Left lung (tissue), 10 donors: ENCODE data around the gene PARN. TPM values are rescaled to one million over a fixed set of nuclear protein-coding genes. Genes with fewer than 3 reads are reported as not detected.

ENCODE experiments used
- ATAC-seq: fragments of 200-7000 bp; cut with Tn5 transposase; one replicate; pipeline ENCODE4 v1.9.1; 2020; ENCODE audit warnings: moderate library complexity
- DNase-seq, 4 donors: peaks; one replicate each; pipeline ENCODE4 v3.0.0-alpha.2; 2013 to 2020
- H3K27ac ChIP-seq, 2 donors: fragments of 200-600 bp; sonication (generic) in 1 of 2; one replicate each; pipeline versions ENCODE4 v1.5.0 to v1.8.0; 2020 to 2021
- H3K27me3 ChIP-seq, 2 donors: fragments of 200-600 bp; sonication (generic) in 1 of 2; one replicate each; pipeline versions ENCODE4 v1.5.0 to v1.8.0; 2020 to 2021
- H3K36me3 ChIP-seq, 2 donors: fragments of 200-600 bp; sonication (generic) in 1 of 2; one replicate each; pipeline versions ENCODE4 v1.5.0 to v1.8.0; 2020 to 2021
- H3K4me1 ChIP-seq, 2 donors: fragments of 200-600 bp; one replicate each; pipeline ENCODE4 v1.8.0; 2021
- H3K4me3 ChIP-seq, 2 donors: fragments of 200-600 bp; sonication (generic) in 1 of 2; one replicate each; pipeline versions ENCODE4 v1.5.0 to v1.8.0; 2020 to 2021; ENCODE audit warnings: mild to moderate bottlenecking in 1 of 2
- H3K9me3 ChIP-seq, 2 donors: fragments of 200-600 bp; sonication (generic) in 1 of 2; one replicate each; pipeline versions ENCODE4 v1.5.0 to v1.8.0; 2020 to 2021
- intact Hi-C, 2 donors: fragments of 100-400 bp; cut with DNase I; formaldehyde crosslinking; loops; one replicate each; pipeline versions ENCODE4 v1.11.2 to v1.14.2; 2022
- polyA plus RNA-seq, 6 donors: library from polyadenylated mRNA; unstranded; fragments of 120-200 nt; gene quantifications; one replicate each; pipeline ENCODE4 v1.2.1, GENCODE V29; 2013; ENCODE audit not compliant: insufficient read length in 6 of 6
- total RNA-seq, 2 donors: library from RNA; stranded (reverse); fragmentation: NEBNext Ultra II Directional; extraction: Animal tissue kit (Norgen Biotek cat#: 25700); gene quantifications; one replicate each; pipeline ENCODE4 v1.2.1, GENCODE V29; 2021
- TF ChIP-seq, protein P1 (sequence below), 2 donors: fragments of 200-600 bp; sonication (generic) in 1 of 2; IDR thresholded peaks; one replicate each; pipeline versions ENCODE4 v1.5.0 to v1.8.0; 2021; ENCODE audit warnings: antibody characterized with exemption in 2 of 2
- donor health status: DM: no; HTN: yes; CAD: no.
- donor health status: DM: no; HTN: no; CAD: no.

PARN gene
- total and polyA plus RNA-seq, 8 donors, result 26.9 to 37.9 (median 27.7) TPM

GRCh38 chr16:14529010-14529669 lies 100.9 kb downstream of the PARN start:
- Histone ChIP-seq H3K4me3 (no peak overlapping the region), H3K36me3 (no peaks in the 10 kb centered on the region), H3K9me3 (no peaks in the 10 kb centered on the region), H3K27me3 (no peaks in the 10 kb centered on the region), H3K27ac (no peak overlapping the region), H3K4me1 (peaks cover 4 to 7% of the 10 kb centered on the region in 2 donors)
- TF ChIP-seq, protein P1, sequence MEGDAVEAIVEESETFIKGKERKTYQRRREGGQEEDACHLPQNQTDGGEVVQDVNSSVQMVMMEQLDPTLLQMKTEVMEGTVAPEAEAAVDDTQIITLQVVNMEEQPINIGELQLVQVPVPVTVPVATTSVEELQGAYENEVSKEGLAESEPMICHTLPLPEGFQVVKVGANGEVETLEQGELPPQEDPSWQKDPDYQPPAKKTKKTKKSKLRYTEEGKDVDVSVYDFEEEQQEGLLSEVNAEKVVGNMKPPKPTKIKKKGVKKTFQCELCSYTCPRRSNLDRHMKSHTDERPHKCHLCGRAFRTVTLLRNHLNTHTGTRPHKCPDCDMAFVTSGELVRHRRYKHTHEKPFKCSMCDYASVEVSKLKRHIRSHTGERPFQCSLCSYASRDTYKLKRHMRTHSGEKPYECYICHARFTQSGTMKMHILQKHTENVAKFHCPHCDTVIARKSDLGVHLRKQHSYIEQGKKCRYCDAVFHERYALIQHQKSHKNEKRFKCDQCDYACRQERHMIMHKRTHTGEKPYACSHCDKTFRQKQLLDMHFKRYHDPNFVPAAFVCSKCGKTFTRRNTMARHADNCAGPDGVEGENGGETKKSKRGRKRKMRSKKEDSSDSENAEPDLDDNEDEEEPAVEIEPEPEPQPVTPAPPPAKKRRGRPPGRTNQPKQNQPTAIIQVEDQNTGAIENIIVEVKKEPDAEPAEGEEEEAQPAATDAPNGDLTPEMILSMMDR (IDR thresholded peaks at IDR 0.05), result peak; percentile 45 to 50
- ATAC-seq, result peak; percentile 93
- DNase-seq, result peak in 3 of 4 donors; percentile 58 to 92 (median 85)
- intact Hi-C loops, result loop anchor here in 1 of 2 donors (5.0 kb wide), 1 partner anchor 227 kb away; no protein-coding TSS in a partner anchor

DNA sequence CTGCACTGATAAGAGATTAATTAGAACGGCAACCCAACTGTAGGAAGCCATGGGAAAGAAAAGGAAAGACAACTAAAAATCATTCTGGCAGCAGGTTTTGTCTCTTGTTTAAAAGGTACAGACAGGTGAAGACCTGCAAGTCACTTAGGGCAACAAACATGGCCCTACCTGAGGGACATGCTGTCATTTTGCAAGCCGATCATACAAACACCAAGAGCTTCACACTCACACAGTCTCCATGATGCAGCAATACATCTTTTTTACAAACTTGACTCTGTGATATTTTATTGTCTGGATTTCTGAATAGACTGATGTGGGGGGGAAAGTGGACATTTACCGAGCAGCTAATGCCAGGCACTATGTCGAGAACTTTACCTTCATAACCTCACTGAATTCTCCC lies 101.8 kb downstream of the PARN start:
- TF ChIP-seq, protein P1 (IDR thresholded peaks at IDR 0.05), result no peak
- Histone ChIP-seq H3K27me3 (no peaks in the 10 kb centered on the region), H3K36me3 (no peaks in the 10 kb centered on the region), H3K4me1 (peaks cover 4 to 7% of the 10 kb centered on the region in 2 donors), H3K27ac (no peak overlapping the region), H3K4me3 (no peak overlapping the region), H3K9me3 (no peaks in the 10 kb centered on the region)
- ATAC-seq (no peak), DNase-seq (no peak)
- intact Hi-C loops, result loop anchor here in 1 of 2 donors (5.0 kb wide), 1 partner anchor 226 kb away; no protein-coding TSS in a partner anchor

DNA sequence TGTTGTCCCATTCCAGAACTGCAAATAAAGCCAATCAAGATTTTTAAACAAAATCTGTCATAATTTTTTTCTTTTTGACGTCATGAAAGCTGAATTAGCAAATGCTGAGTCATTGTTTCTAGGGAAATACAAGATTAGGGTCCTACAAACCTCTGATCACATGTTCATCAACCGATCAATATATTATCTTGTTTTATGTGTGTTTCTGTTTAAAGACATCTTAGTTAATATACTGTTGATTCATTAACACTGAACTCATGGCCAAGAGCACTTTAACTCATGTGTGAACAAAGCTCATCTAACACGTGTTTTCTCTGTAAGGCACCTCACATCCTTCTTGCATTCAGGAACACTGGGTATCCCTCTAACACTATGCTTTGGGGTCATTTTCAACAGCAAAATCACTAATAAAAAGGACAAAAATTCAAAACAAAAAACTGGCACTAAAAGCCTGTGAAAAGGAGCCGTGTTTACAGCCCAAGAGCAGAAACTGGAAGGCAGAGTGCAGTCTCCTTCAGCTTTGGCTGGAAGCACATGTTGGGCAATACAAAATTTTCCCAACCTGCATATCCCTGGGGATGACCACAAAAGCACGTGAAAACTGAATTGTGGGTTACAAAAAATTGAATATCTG lies 102.5 kb downstream of the PARN start:
- no peaks in the 10 kb centered on the region for H3K9me3 ChIP-seq
- no peaks in the 10 kb centered on the region for H3K27me3 ChIP-seq
- H3K27ac ChIP-seq, result no peak overlapping the region
- TF ChIP-seq, protein P1 (IDR thresholded peaks at IDR 0.05), result no peak
- H3K36me3 ChIP-seq, result no peaks in the 10 kb centered on the region
- H3K4me1 ChIP-seq, result peaks cover 4 to 7% of the 10 kb centered on the region in 2 donors
- H3K4me3 ChIP-seq, result no peak overlapping the region
- intact Hi-C loops, result loop anchor here in 1 of 2 donors (5.0 kb wide), 1 partner anchor 225 kb away; no protein-coding TSS in a partner anchor
- ATAC-seq (peak; percentile 47), DNase-seq (peak in 1 of 4 donors; percentile 46)

DNA sequence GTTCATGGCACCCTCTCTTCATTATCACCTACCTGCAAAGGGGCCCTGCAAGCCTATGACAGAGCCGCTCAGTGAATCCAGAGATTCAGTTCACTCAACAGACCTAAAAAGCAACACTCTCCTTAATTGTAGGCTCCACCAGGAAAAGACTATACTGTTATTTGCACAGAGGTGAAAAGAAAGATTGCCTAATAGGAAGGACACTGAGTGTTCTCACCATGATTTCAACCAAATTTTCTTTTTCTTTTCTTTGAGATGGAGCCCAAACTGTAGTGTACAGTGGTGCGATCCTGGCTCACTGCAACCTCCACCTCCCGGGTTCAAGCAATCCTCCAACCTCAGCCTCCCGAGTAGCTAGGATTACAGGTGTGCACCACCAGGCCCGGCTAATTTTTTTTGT lies 104.5 kb downstream of the PARN start:
- Histone ChIP-seq H3K4me1 (peaks cover 4 to 7% of the 10 kb centered on the region in 2 donors), H3K9me3 (no peaks in the 10 kb centered on the region), H3K27me3 (no peaks in the 10 kb centered on the region), H3K4me3 (no peak overlapping the region), H3K36me3 (no peaks in the 10 kb centered on the region), H3K27ac (no peak overlapping the region)
- no peak for ATAC-seq
- intact Hi-C loops, result loop anchor here in 1 of 2 donors (5.0 kb wide), 1 partner anchor 223 kb away; no protein-coding TSS in a partner anchor
- TF ChIP-seq, protein P1 (IDR thresholded peaks at IDR 0.05), result no peak
- DNase-seq, result no peak

- DNase-seq (no peak), ATAC-seq (no peak)
- Histone ChIP-seq H3K4me3 (no peak overlapping the region), H3K27ac (no peak overlapping the region), H3K36me3 (no peaks in the 10 kb centered on the region), H3K4me1 (peaks cover 4 to 7% of the 10 kb centered on the region in 2 donors), H3K27me3 (no peaks in the 10 kb centered on the region), H3K9me3 (no peaks in the 10 kb centered on the region)
- intact Hi-C loops, result loop anchor here in 1 of 2 donors (5.0 kb wide), 1 partner anchor 223 kb away; no protein-coding TSS in a partner anchor
- TF ChIP-seq, protein P1 (IDR thresholded peaks at IDR 0.05), result no peak
These were observed 105.1 kb downstream of the PARN start for GRCh38 chr16:14524979-14525378.
